ENCODE data around the gene GTF3C1.
A peak's percentile ranks its signal among the peaks of the same experiment; 100 is the strongest.

The GTF3C1 gene

DNA sequence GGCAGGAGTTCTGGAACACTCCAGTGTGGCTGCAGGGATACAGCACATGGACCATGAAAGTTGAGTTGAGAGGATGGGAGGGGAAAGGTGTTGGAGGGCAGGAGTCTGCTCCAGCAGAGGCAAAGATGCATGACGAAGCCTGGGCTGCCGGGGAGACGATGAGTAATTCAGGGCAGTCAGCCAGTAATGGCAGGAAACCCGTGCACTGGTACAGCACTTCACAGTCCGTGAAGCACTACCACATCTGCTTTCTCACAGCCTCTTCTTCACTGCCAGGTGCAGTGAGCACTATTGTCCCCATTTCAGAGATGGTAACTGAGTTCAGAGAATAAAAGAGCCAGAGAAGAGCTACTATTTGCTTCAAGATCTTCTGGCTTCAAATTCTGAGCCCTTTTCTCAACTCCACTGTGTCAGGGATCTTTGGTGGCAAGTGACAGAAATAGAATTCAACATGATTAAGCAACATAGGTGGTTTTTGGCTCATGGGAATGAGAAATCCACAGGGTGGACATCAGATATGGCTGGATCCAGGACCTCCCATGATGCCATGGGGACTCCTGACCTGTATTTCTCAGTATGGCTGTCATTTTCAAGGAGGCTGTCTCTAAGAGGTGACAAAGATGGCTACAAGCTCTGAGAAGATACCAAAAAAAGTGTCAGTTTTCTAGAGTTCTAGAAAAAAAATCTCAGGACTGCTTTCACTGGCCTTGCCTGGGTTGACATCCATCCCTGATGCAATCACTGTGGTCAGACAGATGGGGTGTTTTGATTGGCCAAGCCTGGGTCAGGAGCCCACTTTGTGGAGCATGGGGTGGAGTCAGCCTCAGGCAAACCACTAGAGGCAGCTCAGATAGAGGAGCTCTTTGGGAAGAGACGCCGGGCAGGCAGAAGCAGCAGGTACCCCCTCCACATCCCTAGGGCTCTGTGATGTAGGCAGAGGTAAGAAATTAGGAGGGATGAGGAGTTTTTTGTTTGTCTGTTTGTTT is 123.0 kb downstream of the GTF3C1 start:
- peak overlapping the region; percentile 80 for H3K27ac Mint-ChIP-seq
- DNase-seq (ENCODE audit: low spot score in 2 of 2) (peak; percentile 60 to 67), ATAC-seq (ENCODE audit: low read depth) (peak; percentile 99)
- peaks cover 19% of the 10 kb centered on the region for H3K4me1 Mint-ChIP-seq
- peaks cover 8% of the 10 kb centered on the region for H3K27me3 Mint-ChIP-seq
- peaks cover 3% of the 10 kb centered on the region for H3K36me3 Mint-ChIP-seq
- H3K4me3 Mint-ChIP-seq: peak overlapping the region; percentile 6
- H3K9me3 Mint-ChIP-seq: peaks cover 6% of the 10 kb centered on the region

DNA sequence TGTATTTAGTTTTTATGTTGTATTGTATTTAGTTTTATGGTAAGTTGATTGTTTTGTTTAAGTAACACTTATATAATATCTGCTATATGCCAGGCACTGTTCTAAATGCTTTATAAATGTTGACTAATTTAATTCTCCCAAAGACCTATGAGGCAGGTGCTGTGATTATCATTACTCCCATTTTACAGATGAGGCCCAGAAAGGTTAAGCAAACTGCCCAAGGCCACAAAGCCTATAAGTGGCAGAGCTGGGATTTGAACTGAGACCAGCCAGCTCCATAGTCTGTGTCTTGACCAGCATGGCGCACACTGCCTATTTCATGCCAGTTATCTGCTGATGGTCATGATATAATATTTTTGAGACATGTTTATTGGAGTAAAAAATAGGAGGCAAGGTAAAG is 123.8 kb downstream of the GTF3C1 start:
- H3K9me3 Mint-ChIP-seq: peaks cover 7% of the 10 kb centered on the region
- ATAC-seq (ENCODE audit: low read depth): no peak
- DNase-seq (ENCODE audit: low spot score in 2 of 2): no peak
- H3K4me3 Mint-ChIP-seq: no peak overlapping the region
- peaks cover 3% of the 10 kb centered on the region for H3K36me3 Mint-ChIP-seq
- H3K4me1 Mint-ChIP-seq: peaks cover 19% of the 10 kb centered on the region
- H3K27ac Mint-ChIP-seq: peak overlapping the region; percentile 80
- peaks cover 6% of the 10 kb centered on the region for H3K27me3 Mint-ChIP-seq

- Mint-ChIP-seq H3K9me3 (peaks cover 7% of the 10 kb centered on the region), H3K4me3 (no peak overlapping the region), H3K27me3 (peaks cover 4% of the 10 kb centered on the region), H3K36me3 (peaks cover 4% of the 10 kb centered on the region), H3K4me1 (peaks cover 14% of the 10 kb centered on the region), H3K27ac (no peak overlapping the region)
- ATAC-seq (ENCODE audit: low read depth): no peak
- DNase-seq (ENCODE audit: low spot score in 2 of 2): peak in 1 of 2 donors; percentile 10
These were observed 124.8 kb downstream of the GTF3C1 start for GRCh38 chr16:27424772-27425498.

- no peak for DNase-seq (ENCODE audit: low spot score in 2 of 2)
- Mint-ChIP-seq H3K9me3 (peaks cover 9% of the 10 kb centered on the region), H3K36me3 (peaks cover 5% of the 10 kb centered on the region), H3K27ac (no peak overlapping the region), H3K4me1 (peaks cover 11% of the 10 kb centered on the region), H3K27me3 (no peaks in the 10 kb centered on the region), H3K4me3 (no peak overlapping the region)
- ATAC-seq (ENCODE audit: low read depth): no peak
These were observed 127.6 kb downstream of the GTF3C1 start for GRCh38 chr16:27421961-27422740.

DNA sequence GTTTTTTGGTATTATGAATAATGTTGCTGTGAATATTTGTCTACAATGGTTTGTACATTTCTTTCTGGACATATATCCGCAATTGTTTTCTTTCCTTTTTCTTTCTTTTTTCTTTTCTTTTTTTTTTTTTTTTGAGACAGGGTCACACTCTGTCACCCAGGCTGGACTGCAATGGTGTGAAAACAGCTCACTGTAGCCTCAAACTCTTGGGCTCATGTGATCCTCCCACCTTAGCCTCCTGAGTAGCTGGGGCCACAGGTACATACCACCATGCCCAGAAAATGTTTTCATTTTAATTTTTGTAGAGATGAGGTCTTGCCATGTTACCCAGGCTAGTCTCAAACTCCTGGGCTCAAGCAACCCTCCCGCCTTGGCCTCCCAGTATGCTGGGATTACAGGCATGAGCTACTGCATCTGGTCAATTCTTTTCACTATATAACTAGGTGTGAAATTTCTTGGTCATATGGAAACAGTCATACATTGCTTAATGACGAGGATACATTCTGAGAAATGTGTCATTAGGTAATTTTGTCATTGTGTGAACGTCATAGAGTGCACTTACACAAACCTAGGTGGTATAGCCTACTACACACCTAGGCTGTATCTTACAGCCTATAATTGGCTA is 132.6 kb downstream of the GTF3C1 start:
- Mint-ChIP-seq H3K27ac (no peak overlapping the region), H3K36me3 (peaks cover 9% of the 10 kb centered on the region), H3K4me3 (no peak overlapping the region), H3K4me1 (peaks cover 5% of the 10 kb centered on the region), H3K27me3 (no peaks in the 10 kb centered on the region), H3K9me3 (peaks cover 10% of the 10 kb centered on the region)
- ATAC-seq (ENCODE audit: low read depth): no peak
- DNase-seq (ENCODE audit: low spot score in 2 of 2): no peak

DNA sequence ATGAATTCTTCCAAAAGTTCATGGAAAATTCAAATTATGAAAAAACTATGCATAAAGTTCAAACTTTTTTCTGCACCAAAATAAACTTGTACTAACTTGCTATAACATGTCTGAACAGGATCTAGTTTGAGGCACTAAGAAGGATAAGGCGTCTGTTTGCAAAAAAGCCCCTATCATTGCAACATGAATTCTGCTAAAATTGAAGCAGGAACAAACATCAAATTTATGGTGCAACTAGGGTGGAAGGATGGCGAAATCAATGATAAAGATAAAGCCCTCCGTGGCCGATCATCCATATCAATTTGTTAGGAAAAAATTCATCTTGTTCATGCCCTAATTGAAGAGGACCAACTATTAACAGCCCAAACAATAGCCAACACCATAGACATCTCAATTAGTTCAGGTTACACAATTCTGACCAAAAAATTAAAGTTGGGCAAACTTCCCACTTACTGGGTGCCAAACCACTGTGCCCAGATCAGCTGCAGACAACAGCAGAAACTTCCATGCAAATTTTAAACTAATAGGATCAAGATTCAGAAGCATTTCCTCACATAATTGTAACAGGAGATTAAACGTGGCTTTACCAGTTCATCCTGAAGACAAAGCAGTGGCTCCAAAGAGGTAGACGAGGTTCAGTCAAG is 134.8 kb downstream of the GTF3C1 start:
- Mint-ChIP-seq H3K27me3 (peaks cover 2% of the 10 kb centered on the region), H3K27ac (no peak overlapping the region), H3K4me3 (no peak overlapping the region)

GRCh38 chr16:27413956-27414355 is 135.8 kb downstream of the GTF3C1 start:
- Mint-ChIP-seq H3K4me1 (peaks cover 5% of the 10 kb centered on the region), H3K27ac (no peak overlapping the region), H3K4me3 (no peak overlapping the region), H3K36me3 (peaks cover 6% of the 10 kb centered on the region), H3K27me3 (peaks cover 2% of the 10 kb centered on the region), H3K9me3 (peaks cover 6% of the 10 kb centered on the region)
- ATAC-seq (ENCODE audit: low read depth) (no peak), DNase-seq (ENCODE audit: low spot score in 2 of 2) (no peak)

More for the DNA sequence above, 134.8 kb downstream of the GTF3C1 start:
- no peak for ATAC-seq (ENCODE audit: low read depth)
- Mint-ChIP-seq H3K36me3 (peaks cover 7% of the 10 kb centered on the region), H3K4me1 (peaks cover 5% of the 10 kb centered on the region), H3K9me3 (peaks cover 7% of the 10 kb centered on the region)
- DNase-seq (ENCODE audit: low spot score in 2 of 2): no peak

GRCh38 chr16:27410761-27411160 is 139.0 kb downstream of the GTF3C1 start:
- peaks cover 9% of the 10 kb centered on the region for H3K27me3 Mint-ChIP-seq
- peaks cover 6% of the 10 kb centered on the region for H3K9me3 Mint-ChIP-seq
- H3K4me3 Mint-ChIP-seq: no peak overlapping the region
- ATAC-seq (ENCODE audit: low read depth) (no peak), DNase-seq (ENCODE audit: low spot score in 2 of 2) (no peak)
- H3K27ac Mint-ChIP-seq: no peak overlapping the region
- peaks cover 4% of the 10 kb centered on the region for H3K36me3 Mint-ChIP-seq
- peaks cover 27% of the 10 kb centered on the region for H3K4me1 Mint-ChIP-seq
